Smooth muscle cell (in vitro differentiated cells): ENCODE data around the gene DIPK1C. TPM values are rescaled to one million over a fixed set of nuclear protein-coding genes. Genes with fewer than 3 reads are reported as not detected.

ENCODE experiments used
- DNase-seq: peaks from one replicate; lab custom pipeline; 2025; ENCODE audit not compliant: unreplicated experiment; lab: John Stamatoyannopoulos, UW
- H2AFZ ChIP-seq: fragments of 200-600 bp; sonication (generic); 2 replicates; pipeline ENCODE4 v1.6.0; 2016; ENCODE audit warnings: antibody characterized with exemption, low read depth, mild to moderate bottlenecking
- H3F3A ChIP-seq: fragments of 200-600 bp; sonication (generic); 2 replicates; pipeline ENCODE4 v1.6.0; 2017; ENCODE audit warnings: antibody characterized with exemption, low read depth
- H3K27ac ChIP-seq: fragments of 200-600 bp; sonication (generic); 2 replicates; pipeline ENCODE4 v1.5.1; 2016; ENCODE audit warnings: low read depth, mild to moderate bottlenecking
- H3K27me3 ChIP-seq: fragments of 200-600 bp; sonication (generic); 2 replicates; pipeline ENCODE4 v1.6.1; 2016; ENCODE audit warnings: low read depth, mild to moderate bottlenecking
- H3K36me3 ChIP-seq: fragments of 200-600 bp; sonication (generic); 2 replicates; pipeline ENCODE4 v1.5.1; 2016; ENCODE audit warnings: low read depth
- H3K4me1 ChIP-seq: fragments of 200-600 bp; sonication (generic); 2 replicates; pipeline ENCODE4 v1.5.1; 2016; ENCODE audit warnings: low read depth
- H3K4me2 ChIP-seq: fragments of 200-600 bp; sonication (generic); 2 replicates; pipeline ENCODE4 v1.6.0; 2016; ENCODE audit warnings: mild to moderate bottlenecking
- H3K4me3 ChIP-seq: fragments of 200-600 bp; sonication (generic); 2 replicates; pipeline ENCODE4 v1.5.1; 2016; ENCODE audit warnings: mild to moderate bottlenecking
- H3K79me2 ChIP-seq: fragments of 200-600 bp; sonication (generic); 2 replicates; pipeline ENCODE4 v1.6.0; 2016; ENCODE audit warnings: low read depth, mild to moderate bottlenecking
- H3K9ac ChIP-seq: fragments of 200-600 bp; sonication (generic); 2 replicates; pipeline ENCODE4 v1.6.0; 2016; ENCODE audit warnings: low read depth
- H3K9me3 ChIP-seq: fragments of 200-600 bp; sonication (generic); replicated peaks from 2 replicates; pipeline ENCODE4 v1.5.1; 2016; ENCODE audit warnings: low read depth
- H4K20me1 ChIP-seq: fragments of 200-600 bp; sonication (generic); 2 replicates; pipeline ENCODE4 v1.6.0; 2016; ENCODE audit warnings: low read depth
- CTCF ChIP-seq: fragments of 200-600 bp; sonication (generic); IDR thresholded peaks from 2 replicates; pipeline ENCODE4 v1.5.1; 2017; ENCODE audit warnings: borderline replicate concordance, mild to moderate bottlenecking, antibody characterized with exemption; ENCODE audit not compliant: insufficient read depth, poor library complexity, severe bottlenecking
- WGBS: methylation state at CpG from one replicate; pipeline ENCODE4 v1.1.7; 2016; ENCODE audit warnings: low lambda C conversion rate; 5-methylcytosine and 5-hydroxymethylcytosine counted together
- polyA plus RNA-seq: library from polyadenylated mRNA; unstranded; fragments of >200 nt; fragmentation: Nextera tagmentation; extraction: Ambion mirVana; gene quantifications from 2 replicates; pipeline ENCODE4 v1.2.1, GENCODE V29; 2016
- total RNA-seq: library from RNA; depleted of rRNA; stranded (reverse); fragments of >200 nt; gene quantifications from 2 replicates; pipeline ENCODE4 v1.2.3, GENCODE V29; 2014

Gene DIPK1C
- total and polyA plus RNA-seq, 2 experiments from 2014 or later, result not detected

GRCh38 chr18:74399091-74399887 is 57.8 kb downstream of the DIPK1C start:
- Histone ChIP-seq H3K9ac (no peak overlapping the region), H2AFZ (no peak overlapping the region), H3K4me3 (no peak overlapping the region), H3K27me3 (no peaks in the 10 kb centered on the region), H3K36me3 (no peaks in the 10 kb centered on the region), H3K4me1 (peaks cover 4% of the 10 kb centered on the region), H3K27ac (no peak overlapping the region), H3K9me3 (no peaks in the 10 kb centered on the region), H3K4me2 (no peak overlapping the region), H3F3A (no peaks in the 10 kb centered on the region), H4K20me1 (no peaks in the 10 kb centered on the region), H3K79me2 (no peaks in the 10 kb centered on the region)
- TF ChIP-seq CTCF, result no peak
- DNase-seq, result no peak
- WGBS, result 88% methylated on average over 14 of the region's 14 CpGs

- WGBS, result 87% methylated on average over 7 of the region's 7 CpGs
- H3K4me3 ChIP-seq, result no peak overlapping the region
- peaks cover 1% of the 10 kb centered on the region for H3K4me1 ChIP-seq
- H3K79me2 ChIP-seq, result no peaks in the 10 kb centered on the region
- H3K27ac ChIP-seq, result no peak overlapping the region
- H3K27me3 ChIP-seq, result peaks cover 11% of the 10 kb centered on the region
- H4K20me1 ChIP-seq, result no peaks in the 10 kb centered on the region
- no peaks in the 10 kb centered on the region for H3F3A ChIP-seq
- H3K9ac ChIP-seq, result no peak overlapping the region
- no peaks in the 10 kb centered on the region for H3K36me3 ChIP-seq
- TF ChIP-seq CTCF, result no peak
- H2AFZ ChIP-seq, result no peak overlapping the region
- H3K9me3 ChIP-seq, result no peaks in the 10 kb centered on the region
- no peak for DNase-seq
- H3K4me2 ChIP-seq, result no peak overlapping the region
Observed at GRCh38 chr18:74397572-74397971, 59.5 kb downstream of the DIPK1C start.

- no peak overlapping the region for H3K4me2 ChIP-seq
- no peak for TF ChIP-seq CTCF
- no peaks in the 10 kb centered on the region for H3K4me1 ChIP-seq
- DNase-seq, result no peak
- no peak overlapping the region for H3K27ac ChIP-seq
- no peaks in the 10 kb centered on the region for H3K9me3 ChIP-seq
- H2AFZ ChIP-seq, result no peak overlapping the region
- no peaks in the 10 kb centered on the region for H3K36me3 ChIP-seq
- no peak overlapping the region for H3K4me3 ChIP-seq
- peaks cover 16% of the 10 kb centered on the region for H3K27me3 ChIP-seq
- no peak overlapping the region for H3K9ac ChIP-seq
- no peaks in the 10 kb centered on the region for H3F3A ChIP-seq
- WGBS, result 91% methylated on average over 16 of the region's 16 CpGs
- H3K79me2 ChIP-seq, result no peaks in the 10 kb centered on the region
- H4K20me1 ChIP-seq, result no peaks in the 10 kb centered on the region
Observed at GRCh38 chr18:74396171-74397169, 60.6 kb downstream of the DIPK1C start.
